Body of pancreas (tissue), 4 donors: Measurements from ENCODE around the gene CDK19.

Experiments used
- POLR2A ChIP-seq, 3 donors: fragments of 450-650 bp; IDR thresholded peaks; one replicate each; pipeline ENCODE4 v1.6.1; 2016; ENCODE audit warnings: antibody characterized with exemption in 3 of 3, mild to moderate bottlenecking in 2 of 3
- TF ChIP-seq, protein P1 (sequence below), 7 experiments: fragments of 450-650 bp in 4 of 7; fragments of 200-600 bp in 3 of 7; sonication (generic) in 3 of 7; IDR thresholded peaks; one replicate each; pipeline ENCODE4 v1.5.1; 2016 to 2019; ENCODE audit warnings: antibody characterized with exemption in 7 of 7

DNA sequence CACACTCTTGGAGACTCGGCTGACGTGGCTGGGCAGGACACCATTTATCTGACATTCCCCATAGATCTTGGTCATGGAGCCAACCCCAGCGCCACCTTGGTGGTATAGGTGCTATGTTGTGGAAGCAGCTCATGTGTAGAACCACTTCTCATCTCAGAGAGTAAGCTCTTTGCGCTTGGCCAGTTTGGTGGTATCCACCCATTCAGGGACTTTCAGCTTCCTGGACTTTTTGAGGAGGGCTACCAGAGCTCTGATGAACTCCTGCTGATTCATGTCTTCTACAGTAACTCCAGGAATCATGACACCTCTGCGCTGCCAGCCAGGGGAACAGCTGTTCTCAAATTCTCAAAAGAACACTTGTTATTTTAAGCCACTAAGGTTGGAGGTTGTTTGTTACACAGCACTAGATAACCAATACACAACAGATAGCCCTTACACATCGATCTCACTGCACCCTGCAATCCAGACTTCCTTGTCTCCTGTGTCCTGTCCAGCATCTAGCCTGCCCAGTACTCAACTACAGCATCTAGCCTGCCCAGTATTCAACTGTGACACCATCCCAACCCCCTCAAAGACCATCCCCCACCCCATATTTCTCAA is 252.9 kb downstream of the CDK19 start:
- no peak for TF ChIP-seq POLR2A (IDR thresholded peaks at IDR 0.05)
- TF ChIP-seq, protein P1, sequence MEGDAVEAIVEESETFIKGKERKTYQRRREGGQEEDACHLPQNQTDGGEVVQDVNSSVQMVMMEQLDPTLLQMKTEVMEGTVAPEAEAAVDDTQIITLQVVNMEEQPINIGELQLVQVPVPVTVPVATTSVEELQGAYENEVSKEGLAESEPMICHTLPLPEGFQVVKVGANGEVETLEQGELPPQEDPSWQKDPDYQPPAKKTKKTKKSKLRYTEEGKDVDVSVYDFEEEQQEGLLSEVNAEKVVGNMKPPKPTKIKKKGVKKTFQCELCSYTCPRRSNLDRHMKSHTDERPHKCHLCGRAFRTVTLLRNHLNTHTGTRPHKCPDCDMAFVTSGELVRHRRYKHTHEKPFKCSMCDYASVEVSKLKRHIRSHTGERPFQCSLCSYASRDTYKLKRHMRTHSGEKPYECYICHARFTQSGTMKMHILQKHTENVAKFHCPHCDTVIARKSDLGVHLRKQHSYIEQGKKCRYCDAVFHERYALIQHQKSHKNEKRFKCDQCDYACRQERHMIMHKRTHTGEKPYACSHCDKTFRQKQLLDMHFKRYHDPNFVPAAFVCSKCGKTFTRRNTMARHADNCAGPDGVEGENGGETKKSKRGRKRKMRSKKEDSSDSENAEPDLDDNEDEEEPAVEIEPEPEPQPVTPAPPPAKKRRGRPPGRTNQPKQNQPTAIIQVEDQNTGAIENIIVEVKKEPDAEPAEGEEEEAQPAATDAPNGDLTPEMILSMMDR (IDR thresholded peaks at IDR 0.05): no peak
